Mucosa of gallbladder (tissue), 1 donor: ENCODE results near the gene HDAC3. TPM values are rescaled to one million over a fixed set of nuclear protein-coding genes. Genes with fewer than 3 reads are reported as not detected.

Experiments used
- DNase-seq: peaks from one replicate; pipeline ENCODE4 v3.0.0-alpha.2; 2020; ENCODE audit warnings: low spot score
- total RNA-seq: library from RNA; stranded (reverse); gene quantifications from one replicate; pipeline ENCODE4 v1.2.1, GENCODE V29; 2021
- donor health status: DM: no; HTN: no; CAD: no.

HDAC3 gene
- total RNA-seq, 1 donor from 2014 or later, result 43.3 TPM

- DNase-seq, result peak; percentile 48
Measured at GRCh38 chr5:141603923-141604717, 32.5 kb downstream of the HDAC3 start.

GRCh38 chr5:141602606-141603005 lies 34.0 kb downstream of the HDAC3 start:
- no peak for DNase-seq

GRCh38 chr5:141598391-141599345 lies 38.0 kb downstream of the HDAC3 start:
- DNase-seq, result no peak

- no peak for DNase-seq
Measured at GRCh38 chr5:141597814-141598213, 38.8 kb downstream of the HDAC3 start.

- no peak for DNase-seq
Measured at GRCh38 chr5:141597394-141597793, 39.3 kb downstream of the HDAC3 start.

- no peak for DNase-seq
Measured at GRCh38 chr5:141596867-141597266, 39.8 kb downstream of the HDAC3 start.

- DNase-seq, result no peak
Measured at GRCh38 chr5:141590127-141590526, 46.5 kb downstream of the HDAC3 start.

GRCh38 chr5:141586246-141586645 lies 50.4 kb downstream of the HDAC3 start:
- DNase-seq, result no peak

- no peak for DNase-seq
Measured at GRCh38 chr5:141585594-141585993, 51.1 kb downstream of the HDAC3 start.

GRCh38 chr5:141574122-141574510 lies 62.5 kb downstream of the HDAC3 start:
- DNase-seq, result no peak

GRCh38 chr5:141573489-141574121 lies 63.0 kb downstream of the HDAC3 start:
- no peak for DNase-seq

Other genes with a start within 250 kb of the HDAC3 start
- gene PCDHGB4, start 249.2 kb downstream of the HDAC3 start, total RNA-seq, result 5.2 TPM
- gene PCDHGA8, start 244.2 kb downstream of the HDAC3 start, total RNA-seq, result 1.9 TPM
- 12.4 TPM for gene PCDHGB5, start 238.9 kb downstream of the HDAC3 start, total RNA-seq
- 7.5 TPM for gene PCDHGA9, start 234.1 kb downstream of the HDAC3 start, total RNA-seq
- gene PCDHGB6, start 228.8 kb downstream of the HDAC3 start, total RNA-seq, result 11.6 TPM
- 6.2 TPM for gene PCDHGA10, start 223.9 kb downstream of the HDAC3 start, total RNA-seq
- 15.5 TPM for gene PCDHGB7, start 219.2 kb downstream of the HDAC3 start, total RNA-seq
- gene PCDHGA11, start 215.8 kb downstream of the HDAC3 start, total RNA-seq, result 4.2 TPM
- gene PCDHGA12, start 206.3 kb downstream of the HDAC3 start, total RNA-seq, result 10.2 TPM
- 82.4 TPM for gene PCDHGC3, start 160.9 kb downstream of the HDAC3 start, total RNA-seq
- 2.6 TPM for gene PCDHGC4, start 151.8 kb downstream of the HDAC3 start, total RNA-seq
- gene PCDHGC5, start 147.8 kb downstream of the HDAC3 start, total RNA-seq, result 2.0 TPM
- 85.9 TPM for gene DIAPH1, start 17.8 kb downstream of the HDAC3 start, total RNA-seq
- 10.2 TPM for gene RELL2, start 148 bp upstream of the HDAC3 start, total RNA-seq
- 62.0 TPM for gene FCHSD1, start 14.6 kb upstream of the HDAC3 start, total RNA-seq
- gene ARAP3, start 45.4 kb upstream of the HDAC3 start, total RNA-seq, result 24.2 TPM
- 90.6 TPM for gene PCDH1, start 241.6 kb upstream of the HDAC3 start, total RNA-seq